ENCODE results near the gene CCZ1B. TPM values are rescaled to one million over a fixed set of nuclear protein-coding genes. Genes with fewer than 3 reads are reported as not detected.
"Not testable (repeated sequence)": the region's sequence is repeated elsewhere in the genome, so short reads cannot be mapped to it uniquely, and the experiment has no call there.

CCZ1B gene
- total RNA-seq, 1 experiment from 2014 or later = 54.5 TPM

GRCh38 chr7:6799887-6800286 is 26.2 kb downstream of the CCZ1B start:
- CTCF ChIA-PET; H3K36me3 ChIP-seq (ENCODE audit: control insufficient read depth in 1 of 2, insufficient read depth in 2 of 2, low read length in 2 of 2); H3K79me2 ChIP-seq (ENCODE audit: insufficient read depth, low read length); H4K20me1 ChIP-seq (ENCODE audit: insufficient read depth); H3K4me1 ChIP-seq (ENCODE audit: control insufficient read depth in 1 of 2, insufficient read depth in 2 of 2, low read length in 2 of 2); H3K27me3 ChIP-seq (ENCODE audit: insufficient read depth, low read length); POLR2A ChIA-PET; BruUV-seq (replicated peaks); intact Hi-C loops (cut with micrococcal nuclease); H3K4me2 ChIP-seq (ENCODE audit: low read length); H3K4me3 ChIP-seq (replicated peaks in 1 of 2; ENCODE audit: low read depth in 1 of 2, low read length in 2 of 2); H3K9me3 ChIP-seq (ENCODE audit: control insufficient read depth in 1 of 2, insufficient read depth in 1 of 2, low read depth in 1 of 2, low read length in 2 of 2); DNase-seq (ENCODE audit: low read depth, low spot score); H2AFZ ChIP-seq (ENCODE audit: low read depth, low read length, poor library complexity, severe bottlenecking); H3K9me2 ChIP-seq (ENCODE audit: insufficient read depth); H3K9ac ChIP-seq (ENCODE audit: low read length); H3K27ac ChIP-seq (ENCODE audit: low read depth, low read length); RAD21 ChIA-PET (ENCODE audit: low non-redundant PET in 1 of 2, low total read pairs in 2 of 2, uncharacterized antibody in 2 of 2, unreplicated experiment in 2 of 2); ATAC-seq: not testable (repeated sequence)

GRCh38 chr7:6798047-6798446 is 28.0 kb downstream of the CCZ1B start:
- H3K4me2 ChIP-seq (ENCODE audit: low read length); intact Hi-C loops (cut with micrococcal nuclease); DNase-seq (ENCODE audit: low read depth, low spot score); H3K9me2 ChIP-seq (ENCODE audit: insufficient read depth); H3K27ac ChIP-seq (ENCODE audit: low read depth, low read length); ATAC-seq; H4K20me1 ChIP-seq (ENCODE audit: insufficient read depth); H3K36me3 ChIP-seq (ENCODE audit: control insufficient read depth in 1 of 2, insufficient read depth in 2 of 2, low read length in 2 of 2); BruUV-seq (replicated peaks); RAD21 ChIA-PET (ENCODE audit: low non-redundant PET in 1 of 2, low total read pairs in 2 of 2, uncharacterized antibody in 2 of 2, unreplicated experiment in 2 of 2); H3K9ac ChIP-seq (ENCODE audit: low read length); H3K79me2 ChIP-seq (ENCODE audit: insufficient read depth, low read length); H3K9me3 ChIP-seq (ENCODE audit: control insufficient read depth in 1 of 2, insufficient read depth in 1 of 2, low read depth in 1 of 2, low read length in 2 of 2); POLR2A ChIA-PET; CTCF ChIA-PET; H2AFZ ChIP-seq (ENCODE audit: low read depth, low read length, poor library complexity, severe bottlenecking); H3K4me1 ChIP-seq (ENCODE audit: control insufficient read depth in 1 of 2, insufficient read depth in 2 of 2, low read length in 2 of 2); H3K4me3 ChIP-seq (replicated peaks in 1 of 2; ENCODE audit: low read depth in 1 of 2, low read length in 2 of 2); H3K27me3 ChIP-seq (ENCODE audit: insufficient read depth, low read length): not testable (repeated sequence)

- intact Hi-C loops (cut with micrococcal nuclease); H3K4me3 ChIP-seq (replicated peaks in 1 of 2; ENCODE audit: low read depth in 1 of 2, low read length in 2 of 2); H3K27ac ChIP-seq (ENCODE audit: low read depth, low read length); RAD21 ChIA-PET (ENCODE audit: low non-redundant PET in 1 of 2, low total read pairs in 2 of 2, uncharacterized antibody in 2 of 2, unreplicated experiment in 2 of 2); POLR2A ChIA-PET; H3K79me2 ChIP-seq (ENCODE audit: insufficient read depth, low read length); H4K20me1 ChIP-seq (ENCODE audit: insufficient read depth); H3K4me2 ChIP-seq (ENCODE audit: low read length); H3K9ac ChIP-seq (ENCODE audit: low read length); H3K27me3 ChIP-seq (ENCODE audit: insufficient read depth, low read length); ATAC-seq; DNase-seq (ENCODE audit: low read depth, low spot score); BruUV-seq (replicated peaks); H3K36me3 ChIP-seq (ENCODE audit: control insufficient read depth in 1 of 2, insufficient read depth in 2 of 2, low read length in 2 of 2); CTCF ChIA-PET; H3K4me1 ChIP-seq (ENCODE audit: control insufficient read depth in 1 of 2, insufficient read depth in 2 of 2, low read length in 2 of 2); H2AFZ ChIP-seq (ENCODE audit: low read depth, low read length, poor library complexity, severe bottlenecking); H3K9me2 ChIP-seq (ENCODE audit: insufficient read depth); H3K9me3 ChIP-seq (ENCODE audit: control insufficient read depth in 1 of 2, insufficient read depth in 1 of 2, low read depth in 1 of 2, low read length in 2 of 2): not testable (repeated sequence)
Observed at GRCh38 chr7:6797218-6797617, 28.9 kb downstream of the CCZ1B start.

GRCh38 chr7:6794276-6794675 is 31.8 kb downstream of the CCZ1B start:
- POLR2A ChIA-PET; H3K27ac ChIP-seq (ENCODE audit: low read depth, low read length); H3K9me3 ChIP-seq (ENCODE audit: control insufficient read depth in 1 of 2, insufficient read depth in 1 of 2, low read depth in 1 of 2, low read length in 2 of 2); H3K4me1 ChIP-seq (ENCODE audit: control insufficient read depth in 1 of 2, insufficient read depth in 2 of 2, low read length in 2 of 2); CTCF ChIA-PET; H2AFZ ChIP-seq (ENCODE audit: low read depth, low read length, poor library complexity, severe bottlenecking); H3K27me3 ChIP-seq (ENCODE audit: insufficient read depth, low read length); H3K79me2 ChIP-seq (ENCODE audit: insufficient read depth, low read length); H3K9me2 ChIP-seq (ENCODE audit: insufficient read depth); H4K20me1 ChIP-seq (ENCODE audit: insufficient read depth); H3K36me3 ChIP-seq (ENCODE audit: control insufficient read depth in 1 of 2, insufficient read depth in 2 of 2, low read length in 2 of 2); BruUV-seq (replicated peaks); H3K9ac ChIP-seq (ENCODE audit: low read length); H3K4me2 ChIP-seq (ENCODE audit: low read length); intact Hi-C loops (cut with micrococcal nuclease); RAD21 ChIA-PET (ENCODE audit: low non-redundant PET in 1 of 2, low total read pairs in 2 of 2, uncharacterized antibody in 2 of 2, unreplicated experiment in 2 of 2); DNase-seq (ENCODE audit: low read depth, low spot score); ATAC-seq; H3K4me3 ChIP-seq (replicated peaks in 1 of 2; ENCODE audit: low read depth in 1 of 2, low read length in 2 of 2): not testable (repeated sequence)
